Breast epithelium (tissue), 4 donors: ENCODE measurements around the gene ANKRD11. TPM values are rescaled to one million over a fixed set of nuclear protein-coding genes. Genes with fewer than 3 reads are reported as not detected.
"Not testable (repeated sequence)": the region's sequence is repeated elsewhere in the genome, so short reads cannot be mapped to it uniquely, and the experiment has no call there.

Experiments used
- DNase-seq, 2 donors: peaks; one replicate each; pipeline ENCODE4 v3.0.0-alpha.2; 2019; ENCODE audit warnings: low spot score in 2 of 2
- H3K27ac ChIP-seq, 2 donors: fragments of 200-600 bp; sonication (generic) in 1 of 2; one replicate each; pipeline ENCODE4 v1.5.1; 2016 to 2019; ENCODE audit warnings: mild to moderate bottlenecking in 1 of 2
- H3K27me3 ChIP-seq, 2 donors: fragments of 200-600 bp; sonication (generic) in 1 of 2; one replicate each; pipeline versions ENCODE4 v1.5.1 to v1.6.0; 2017 to 2019; ENCODE audit warnings: control low read depth in 1 of 2, mild to moderate bottlenecking in 1 of 2
- H3K36me3 ChIP-seq: fragments of 200-600 bp; one replicate; pipeline ENCODE4 v1.5.1; 2019
- H3K4me1 ChIP-seq, 2 donors: fragments of 200-600 bp; sonication (generic); one replicate each; pipeline ENCODE4 v1.5.1; 2016 to 2019; ENCODE audit warnings: control low read depth in 1 of 2
- H3K4me3 ChIP-seq, 3 donors: fragments of 200-600 bp; sonication (generic); 1 replicate in 2 of 3; 2 replicates in 1 of 3; pipeline ENCODE4 v1.5.1; 2016 to 2019; ENCODE audit warnings: mild to moderate bottlenecking in 3 of 3, moderate library complexity in 2 of 3
- H3K9me3 ChIP-seq, 2 donors: fragments of 200-600 bp; sonication (generic) in 1 of 2; one replicate each; pipeline ENCODE4 v1.5.1; 2016 to 2019; ENCODE audit warnings: control low read depth in 1 of 2
- POLR2A ChIP-seq: fragments of 450-650 bp; IDR thresholded peaks from one replicate; pipeline ENCODE4 v1.6.1; 2016; ENCODE audit warnings: antibody characterized with exemption, mild to moderate bottlenecking, moderate library complexity
- POLR2AphosphoS5 ChIP-seq, 3 donors: sonication (generic); formaldehyde crosslinking; IDR thresholded peaks; one replicate each; pipeline ENCODE4 v1.6.1; 2017; ENCODE audit warnings: antibody characterized with exemption in 3 of 3
- intact Hi-C: fragments of 100-400 bp; cut with DNase I; formaldehyde crosslinking; loops from one replicate; pipeline ENCODE4 v1.15.1; 2023; ENCODE audit warnings: low total_unique reads
- total RNA-seq, 3 donors: library from RNA; depleted of rRNA; stranded (reverse); fragments of >200 nt; gene quantifications; one replicate each; pipeline ENCODE4 v1.1.0, GENCODE V29; 2016
- TF ChIP-seq, protein P1 (sequence below), 3 donors: fragments of 450-650 bp; IDR thresholded peaks; one replicate each; pipeline ENCODE4 v1.5.1; 2016 to 2017; ENCODE audit warnings: antibody characterized with exemption in 3 of 3, mild to moderate bottlenecking in 3 of 3, moderate library complexity in 3 of 3

The ANKRD11 gene
- total RNA-seq, 3 donors from 2014 or later, result 64.0 to 79.0 (median 69.2) TPM

DNA sequence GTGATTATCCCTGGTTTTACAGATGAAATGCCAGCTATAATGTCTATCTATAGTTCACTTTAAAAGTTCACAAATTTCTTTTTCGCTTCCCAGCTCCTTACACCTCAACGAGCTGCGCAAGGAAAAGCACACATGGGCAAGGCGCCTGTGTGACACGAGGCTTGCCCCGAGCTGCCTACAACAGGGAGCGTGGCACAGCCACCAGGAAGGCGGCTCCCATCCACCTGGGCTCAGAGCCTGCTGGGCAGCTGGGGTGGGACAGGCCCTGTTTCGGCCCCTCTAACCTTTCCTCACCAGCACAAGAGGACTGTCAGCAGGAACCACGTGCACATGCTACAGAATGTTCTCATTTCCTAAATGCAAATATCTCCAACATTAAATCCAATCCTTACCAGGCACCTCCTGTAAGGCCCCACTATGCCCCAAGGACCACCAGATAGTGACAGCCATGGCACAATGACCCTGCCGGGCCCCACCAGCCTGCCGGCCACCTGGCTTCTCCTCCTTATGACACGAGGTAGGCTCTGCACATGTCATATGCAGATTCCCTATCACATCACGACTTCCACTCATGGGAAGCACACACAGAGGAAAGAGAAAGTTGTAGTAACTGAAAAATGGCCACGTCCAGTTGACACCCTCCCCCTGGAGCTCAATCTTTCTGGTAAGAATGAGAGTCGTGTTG, 180.8 kb downstream of the ANKRD11 start:
- intact Hi-C loops, result no loop called here
- Histone ChIP-seq H3K4me1 (peaks cover 0 to under 1% of the 10 kb centered on the region in 2 donors), H3K27me3 (no peaks in the 10 kb centered on the region), H3K9me3 (no peaks in the 10 kb centered on the region), H3K27ac (no peak overlapping the region), H3K36me3 (no peaks in the 10 kb centered on the region), H3K4me3 (no peak overlapping the region)
- TF ChIP-seq, protein P1, sequence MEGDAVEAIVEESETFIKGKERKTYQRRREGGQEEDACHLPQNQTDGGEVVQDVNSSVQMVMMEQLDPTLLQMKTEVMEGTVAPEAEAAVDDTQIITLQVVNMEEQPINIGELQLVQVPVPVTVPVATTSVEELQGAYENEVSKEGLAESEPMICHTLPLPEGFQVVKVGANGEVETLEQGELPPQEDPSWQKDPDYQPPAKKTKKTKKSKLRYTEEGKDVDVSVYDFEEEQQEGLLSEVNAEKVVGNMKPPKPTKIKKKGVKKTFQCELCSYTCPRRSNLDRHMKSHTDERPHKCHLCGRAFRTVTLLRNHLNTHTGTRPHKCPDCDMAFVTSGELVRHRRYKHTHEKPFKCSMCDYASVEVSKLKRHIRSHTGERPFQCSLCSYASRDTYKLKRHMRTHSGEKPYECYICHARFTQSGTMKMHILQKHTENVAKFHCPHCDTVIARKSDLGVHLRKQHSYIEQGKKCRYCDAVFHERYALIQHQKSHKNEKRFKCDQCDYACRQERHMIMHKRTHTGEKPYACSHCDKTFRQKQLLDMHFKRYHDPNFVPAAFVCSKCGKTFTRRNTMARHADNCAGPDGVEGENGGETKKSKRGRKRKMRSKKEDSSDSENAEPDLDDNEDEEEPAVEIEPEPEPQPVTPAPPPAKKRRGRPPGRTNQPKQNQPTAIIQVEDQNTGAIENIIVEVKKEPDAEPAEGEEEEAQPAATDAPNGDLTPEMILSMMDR (IDR thresholded peaks at IDR 0.05), result no peak
- TF ChIP-seq POLR2AphosphoS5 (IDR thresholded peaks at IDR 0.05) (no peak), POLR2A (no peak)
- no peak for DNase-seq

DNA sequence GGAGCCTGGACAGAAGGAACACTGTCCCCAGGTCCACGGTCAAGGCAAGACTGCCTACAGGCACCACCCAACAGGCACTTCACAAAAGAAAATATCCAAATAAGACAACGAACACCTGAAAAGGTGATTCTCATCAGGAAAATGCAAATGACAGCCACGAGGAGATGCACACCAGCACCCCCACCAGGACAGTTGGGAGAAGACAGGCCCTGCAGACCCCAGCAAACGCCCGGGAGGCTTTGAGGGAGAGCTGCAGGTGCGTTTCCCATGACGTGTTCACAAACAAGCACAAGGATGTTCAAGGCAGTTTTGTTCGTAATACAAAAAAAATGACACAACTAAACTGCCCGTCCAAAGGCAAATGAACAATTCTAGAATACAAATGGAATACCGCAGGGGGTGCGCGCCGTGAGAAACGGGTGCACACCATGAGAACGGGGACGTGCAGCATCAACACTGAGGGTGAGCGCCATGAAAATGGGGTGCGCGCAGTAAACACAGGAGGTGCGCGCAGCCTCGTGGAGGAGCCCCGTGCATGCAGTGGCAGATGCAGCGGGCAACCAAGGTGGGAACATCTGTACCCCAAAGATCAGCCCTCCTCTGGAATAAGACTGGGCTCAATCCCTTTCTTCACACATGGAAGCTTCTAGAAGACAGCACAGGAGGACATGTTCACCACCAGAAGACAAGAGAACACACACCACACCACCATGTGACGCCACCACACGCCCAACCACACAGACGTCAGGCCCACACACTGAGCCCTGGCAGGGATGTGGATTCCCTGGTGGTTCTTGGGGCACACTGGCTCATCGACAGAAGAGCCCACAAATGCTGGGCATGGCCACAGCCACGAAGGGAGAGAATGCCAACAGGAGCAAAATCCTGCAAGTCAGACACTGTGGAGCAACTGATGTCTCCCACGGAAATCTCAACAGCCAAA, 181.7 kb downstream of the ANKRD11 start:
- no peaks in the 10 kb centered on the region for H3K9me3 ChIP-seq
- H3K27me3 ChIP-seq, result no peaks in the 10 kb centered on the region
- no peak overlapping the region for H3K27ac ChIP-seq
- no peaks in the 10 kb centered on the region for H3K4me1 ChIP-seq
- TF ChIP-seq POLR2A (no peak), POLR2AphosphoS5 (IDR thresholded peaks at IDR 0.05) (no peak)
- TF ChIP-seq, protein P1 (IDR thresholded peaks at IDR 0.05), result peak in 1 of 3 donors; percentile 13
- no peak for DNase-seq
- intact Hi-C loops, result no loop called here
- H3K36me3 ChIP-seq, result no peaks in the 10 kb centered on the region
- no peak overlapping the region for H3K4me3 ChIP-seq

DNA sequence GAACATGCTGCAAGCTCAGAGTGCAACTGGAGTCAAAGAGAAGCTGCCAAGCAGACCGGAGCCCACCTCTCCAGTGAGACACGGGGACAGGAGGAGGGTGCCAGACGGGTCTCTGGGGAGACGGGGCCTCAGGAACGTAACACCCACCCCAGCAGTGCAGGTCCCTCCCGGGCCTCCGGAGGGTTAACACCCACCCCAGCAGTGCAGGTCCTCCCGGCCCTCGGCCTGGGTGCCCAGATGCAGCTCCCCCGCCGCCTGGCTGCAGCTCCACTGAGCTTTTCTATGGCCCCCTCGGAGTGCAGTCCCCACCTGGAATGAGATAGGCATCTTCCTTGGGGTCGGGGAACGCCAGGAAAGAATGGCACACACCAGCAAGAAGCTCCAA, 182.9 kb downstream of the ANKRD11 start:
- Histone ChIP-seq H3K36me3 (no peaks in the 10 kb centered on the region), H3K4me3 (no peak overlapping the region), H3K9me3 (no peaks in the 10 kb centered on the region), H3K4me1 (no peaks in the 10 kb centered on the region), H3K27me3 (no peaks in the 10 kb centered on the region), H3K27ac (no peak overlapping the region)
- intact Hi-C loops, result no loop called here
- TF ChIP-seq POLR2AphosphoS5 (IDR thresholded peaks at IDR 0.05), result no peak
- TF ChIP-seq POLR2A, result no peak
- TF ChIP-seq, protein P1 (IDR thresholded peaks at IDR 0.05), result no peak
- no peak for DNase-seq

DNA sequence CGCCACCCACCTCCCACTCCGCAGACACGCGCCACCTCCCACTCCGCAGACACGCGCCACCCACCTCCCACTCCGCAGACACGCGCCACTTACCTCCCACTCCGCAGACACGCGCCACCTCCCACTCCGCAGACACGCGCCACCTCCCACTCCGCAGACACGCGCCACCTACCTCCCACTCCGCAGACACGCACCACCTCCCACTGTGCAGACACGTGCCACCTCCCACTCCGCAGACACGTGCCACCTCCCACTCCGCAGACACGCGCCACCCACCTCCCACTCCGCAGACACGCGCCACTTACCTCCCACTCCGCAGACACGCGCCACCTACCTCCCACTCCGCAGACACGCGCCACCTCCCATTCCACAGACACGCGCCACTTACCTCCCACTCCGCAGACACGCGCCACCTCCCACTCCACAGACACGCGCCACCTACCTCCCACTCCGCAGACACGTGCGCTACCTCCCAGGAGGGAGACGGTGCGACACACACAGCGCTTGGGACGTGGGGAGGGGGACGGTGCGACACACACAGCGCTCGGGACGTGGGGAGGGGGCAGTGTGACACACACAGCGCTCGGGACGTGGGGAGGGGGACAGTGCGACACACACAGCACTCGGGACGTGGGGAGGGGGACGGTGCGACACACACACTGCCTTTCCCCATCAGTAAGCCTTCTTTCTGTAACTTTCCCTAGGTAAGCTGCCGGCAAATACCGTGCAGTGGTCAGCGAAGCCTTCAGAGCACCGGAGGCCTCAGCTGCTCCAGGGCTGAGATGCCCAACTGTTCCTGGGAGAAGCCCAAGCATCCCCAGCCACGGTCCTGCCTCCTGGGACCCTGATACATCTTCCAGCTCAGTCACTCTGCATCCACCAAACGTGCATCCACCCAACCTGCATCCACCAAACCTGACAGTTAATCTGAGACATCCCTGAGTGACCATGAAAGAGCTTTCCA, 183.6 kb downstream of the ANKRD11 start:
- intact Hi-C loops, DNase-seq, H3K36me3 ChIP-seq, H3K27me3 ChIP-seq, H3K4me3 ChIP-seq, H3K27ac ChIP-seq, H3K9me3 ChIP-seq, H3K4me1 ChIP-seq: not testable (repeated sequence)

DNA sequence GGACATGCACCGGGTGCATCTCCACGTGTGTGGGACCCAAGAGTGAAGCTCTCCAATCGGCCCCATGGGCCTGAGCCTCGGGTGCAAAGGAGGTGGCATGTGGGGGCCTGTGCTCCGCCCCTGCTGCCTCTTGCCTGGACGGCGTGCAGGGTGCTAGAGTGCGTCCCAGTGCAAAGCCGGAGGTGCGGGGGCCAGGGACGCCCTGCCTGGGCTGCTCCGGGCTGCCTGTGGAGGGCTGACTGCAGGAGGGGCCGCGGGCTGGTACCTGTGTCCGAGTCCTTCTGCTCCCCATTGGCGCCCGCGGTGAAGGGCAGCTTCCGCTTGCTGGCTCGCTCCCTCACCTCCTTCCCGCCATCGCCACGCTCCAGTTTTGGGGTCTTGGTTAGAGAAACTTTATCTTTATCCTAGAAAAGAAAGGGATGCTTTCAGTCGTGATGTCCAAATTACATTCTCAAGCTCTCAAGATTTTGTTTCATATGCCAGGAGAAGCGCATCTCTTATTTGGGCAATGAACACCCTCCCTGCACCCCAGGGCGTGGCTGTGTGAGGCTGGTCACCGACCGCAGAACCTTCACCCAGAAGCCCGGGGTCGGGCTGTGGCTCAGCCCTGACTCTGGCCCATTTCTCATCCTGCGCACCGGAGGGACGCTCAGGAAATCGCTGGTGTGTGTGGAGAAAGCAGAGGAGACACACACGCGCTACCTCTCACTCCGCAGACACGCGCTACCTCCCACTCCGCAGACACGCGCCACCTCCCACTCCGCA, 185.2 kb downstream of the ANKRD11 start:
- H3K4me3 ChIP-seq, result no peak overlapping the region
- no peaks in the 10 kb centered on the region for H3K27me3 ChIP-seq
- TF ChIP-seq POLR2AphosphoS5 (IDR thresholded peaks at IDR 0.05) (no peak), POLR2A (no peak)
- TF ChIP-seq, protein P1 (IDR thresholded peaks at IDR 0.05), result no peak
- intact Hi-C loops, result no loop called here
- H3K36me3 ChIP-seq, result no peaks in the 10 kb centered on the region
- no peaks in the 10 kb centered on the region for H3K9me3 ChIP-seq
- no peak for DNase-seq
- no peak overlapping the region for H3K27ac ChIP-seq
- H3K4me1 ChIP-seq, result no peaks in the 10 kb centered on the region
